HG03135 (cell line): ENCODE results near the gene POU5F2.

Source experiments
- ATAC-seq: cut with Tn5 transposase; IDR thresholded peaks from one replicate; pipeline ENCODE4 v1.9.1; 2021; ENCODE audit warnings: mild to moderate bottlenecking, moderate library complexity; ENCODE audit not compliant: unreplicated experiment

The POU5F2 gene

GRCh38 chr5:93716453-93716852, 24.9 kb downstream of the POU5F2 start:
- ATAC-seq = no peak

GRCh38 chr5:93715761-93716160, 25.6 kb downstream of the POU5F2 start:
- no peak for ATAC-seq

GRCh38 chr5:93715327-93715726, 26.1 kb downstream of the POU5F2 start:
- no peak for ATAC-seq

- ATAC-seq = no peak
These were observed 33.0 kb downstream of the POU5F2 start for GRCh38 chr5:93708442-93708841.

GRCh38 chr5:93705896-93706295, 35.5 kb downstream of the POU5F2 start:
- no peak for ATAC-seq

- ATAC-seq = no peak
These were observed 36.4 kb downstream of the POU5F2 start for GRCh38 chr5:93704996-93705395.

- no peak for ATAC-seq
These were observed 49.4 kb downstream of the POU5F2 start for GRCh38 chr5:93691997-93692396.
